Ovary (tissue), 9 donors: ENCODE measurements around the gene INPP4A. TPM values are rescaled to one million over a fixed set of nuclear protein-coding genes. Genes with fewer than 3 reads are reported as not detected.

Experiments
- DNase-seq, 5 donors: peaks; one replicate each; pipeline ENCODE4 v3.0.0-alpha.2; 2019 to 2020
- H3K27ac ChIP-seq, 2 donors: fragments of 200-600 bp; one replicate each; pipeline versions ENCODE4 v1.5.1 to v1.8.0; 2019 to 2022
- H3K27me3 ChIP-seq: fragments of 200-600 bp; one replicate; pipeline ENCODE4 v1.8.0; 2022
- H3K36me3 ChIP-seq: fragments of 200-600 bp; sonication (generic); one replicate; pipeline ENCODE4 v1.5.1; 2019
- H3K4me1 ChIP-seq: one replicate; pipeline ENCODE4 v1.8.1; 2013; ENCODE audit warnings: mild to moderate bottlenecking, moderate library complexity; ENCODE audit not compliant: insufficient read depth
- H3K4me3 ChIP-seq: fragments of 200-600 bp; sonication (generic); one replicate; pipeline ENCODE4 v1.5.1; 2017
- H3K9me3 ChIP-seq, 2 donors: fragments of 200-600 bp in 1 of 2; sonication (generic) in 1 of 2; one replicate each; pipeline versions ENCODE4 v1.5.1 to v1.8.1; 2013 to 2019; ENCODE audit warnings: mild to moderate bottlenecking in 1 of 2, moderate library complexity in 1 of 2
- CTCF ChIP-seq, 3 donors: fragments of 450-650 bp in 2 of 3; fragments of 200-600 bp in 1 of 3; IDR thresholded peaks; one replicate each; pipeline versions ENCODE4 v1.5.1 to v1.8.0; 2016 to 2022; ENCODE audit warnings: antibody characterized with exemption in 3 of 3, mild to moderate bottlenecking in 1 of 3
- EP300 ChIP-seq: sonication (generic); formaldehyde crosslinking; IDR thresholded peaks from one replicate; pipeline ENCODE4 v1.6.1; 2017; ENCODE audit warnings: antibody characterized with exemption
- POLR2A ChIP-seq: fragments of 450-650 bp; IDR thresholded peaks from one replicate; pipeline ENCODE4 v1.6.1; 2017; ENCODE audit warnings: antibody characterized with exemption, mild to moderate bottlenecking, moderate library complexity
- WGBS, 3 donors: extraction: QIAGEN DNeasy Blood & Tissue Kit in 1 of 3; methylation state at CpG; one replicate each; pipeline versions ENCODE4 v1.1.5 to v1.1.7; 2013 to 2017; 5-methylcytosine and 5-hydroxymethylcytosine counted together
- intact Hi-C, 4 donors: fragments of 100-400 bp; cut with DNase I; formaldehyde crosslinking; loops; one replicate each; pipeline versions ENCODE4 v1.11.0 to v1.15.1; 2022 to 2023
- polyA plus RNA-seq, 2 donors: library from polyadenylated mRNA; stranded (reverse); fragments of 200-250 nt in 1 of 2; fragments of 350-450 nt in 1 of 2; fragmentation: Illumina TruSeq in 1 of 2; extraction: RNeasy Lipid Tissue Mini Kit (QIAGEN cat#74804) in 1 of 2; gene quantifications; one replicate each; pipeline ENCODE4 v1.2.3, GENCODE V29; 2013 to 2014
- total RNA-seq, 7 donors: library from RNA; depleted of rRNA in 2 of 7; stranded (reverse); fragments of >200 nt in 2 of 7; fragmentation: NEBNext Ultra II Directional in 3 of 7; extraction: Animal tissue kit (Norgen Biotek cat#: 25700) in 3 of 7; gene quantifications; one replicate each; pipeline versions ENCODE4 v1.1.0 to v1.2.4, GENCODE V29; 2016 to 2023
- donor health status: DM: no; HTN: no; CAD: no; lungs with moderate emphysema.
- donor health status: DM: no; HTN: no; CAD: no.
- donor health status: Bipolar disorder and iron deficiency.
- donor health status: DM: yes; HTN: yes; CAD: no.
- donor health status: DM: no; HTN: no; CAD: no.
- donor health status: DM: yes; HTN: yes; CAD: no.

The INPP4A gene
- total and polyA plus RNA-seq, 9 donors = 7.5 to 25.8 (median 16.2) TPM

- Histone ChIP-seq H3K4me1 (peaks cover 3% of the 10 kb centered on the region), H3K9me3 (no peaks in the 10 kb centered on the region), H3K4me3 (no peak overlapping the region), H3K36me3 (no peaks in the 10 kb centered on the region), H3K27me3 (no peaks in the 10 kb centered on the region), H3K27ac (no peak overlapping the region)
- TF ChIP-seq POLR2A (no peak), CTCF (IDR thresholded peaks at IDR 0.05) (no peak), EP300 (no peak)
- DNase-seq = no peak
- intact Hi-C loops = no loop called here
- WGBS, 3 donors = 91 to 94% (median 93%) methylated on average over 2 of the region's 2 CpGs
These were observed 78.2 kb downstream of the INPP4A start for GRCh38 chr2:98522854-98523253.

GRCh38 chr2:98524168-98524567 is 79.5 kb downstream of the INPP4A start:
- Histone ChIP-seq H3K4me1 (peaks cover 3% of the 10 kb centered on the region), H3K9me3 (no peaks in the 10 kb centered on the region), H3K27me3 (no peaks in the 10 kb centered on the region), H3K27ac (no peak overlapping the region), H3K4me3 (no peak overlapping the region), H3K36me3 (no peaks in the 10 kb centered on the region)
- intact Hi-C loops = no loop called here
- no peak for DNase-seq
- TF ChIP-seq CTCF (IDR thresholded peaks at IDR 0.05) (no peak), POLR2A (no peak), EP300 (no peak)
- 80 to 83% (median 82%) methylated on average over 3 of the region's 3 CpGs for WGBS, 3 donors

GRCh38 chr2:98528349-98528748 is 83.7 kb downstream of the INPP4A start:
- Histone ChIP-seq H3K9me3 (no peaks in the 10 kb centered on the region), H3K36me3 (no peaks in the 10 kb centered on the region), H3K27me3 (no peaks in the 10 kb centered on the region), H3K27ac (no peak overlapping the region), H3K4me3 (no peak overlapping the region), H3K4me1 (no peaks in the 10 kb centered on the region)
- intact Hi-C loops = no loop called here
- no peak for TF ChIP-seq CTCF (IDR thresholded peaks at IDR 0.05)
- no peak for TF ChIP-seq EP300
- TF ChIP-seq POLR2A = no peak
- DNase-seq = no peak

- TF ChIP-seq POLR2A = no peak
- no peak for TF ChIP-seq CTCF (IDR thresholded peaks at IDR 0.05)
- TF ChIP-seq EP300 = no peak
These were observed 85.5 kb downstream of the INPP4A start for GRCh38 chr2:98530114-98530513.

GRCh38 chr2:98532756-98533155 is 88.1 kb downstream of the INPP4A start:
- intact Hi-C loops = no loop called here

More at GRCh38 chr2:98530114-98530513, 85.5 kb downstream of the INPP4A start:
- no peaks in the 10 kb centered on the region for H3K9me3 ChIP-seq
- H3K27me3 ChIP-seq = no peaks in the 10 kb centered on the region
- WGBS, 3 donors = 83 to 90% (median 85%) methylated on average over 1 of the region's 1 CpG
- no peak overlapping the region for H3K27ac ChIP-seq
- no peak for DNase-seq
- H3K36me3 ChIP-seq = no peaks in the 10 kb centered on the region
- intact Hi-C loops = no loop called here
- H3K4me3 ChIP-seq = no peak overlapping the region
- H3K4me1 ChIP-seq = no peaks in the 10 kb centered on the region

More at GRCh38 chr2:98532756-98533155, 88.1 kb downstream of the INPP4A start:
- H3K4me3 ChIP-seq = no peak overlapping the region
- no peak for DNase-seq
- TF ChIP-seq CTCF (IDR thresholded peaks at IDR 0.05) (no peak), POLR2A (no peak), EP300 (no peak)
- no peak overlapping the region for H3K27ac ChIP-seq
- H3K9me3 ChIP-seq = no peaks in the 10 kb centered on the region
- WGBS, 3 donors = 85 to 95% (median 93%) methylated on average over 6 of the region's 6 CpGs
- H3K27me3 ChIP-seq = no peaks in the 10 kb centered on the region
- H3K4me1 ChIP-seq = no peaks in the 10 kb centered on the region
- H3K36me3 ChIP-seq = no peaks in the 10 kb centered on the region
